DND-41 (cell line): ENCODE data around the gene DST.

Experiments used
- ATAC-seq: fragments of 200-7000 bp; cut with Tn5 transposase; 3 replicates; pipeline ENCODE4 v1.9.1; 2021; ENCODE audit warnings: low read depth; ENCODE audit not compliant: insufficient read depth
- DNase-seq: peaks from one replicate; pipeline ENCODE4 v3.0.0-alpha.2; 2020
- H2AFZ ChIP-seq: 2 replicates; pipeline ENCODE4 v1.6.0; 2012; ENCODE audit warnings: low read depth, low read length
- H3K27ac ChIP-seq: 2 replicates; pipeline ENCODE4 v1.5.1; 2012; ENCODE audit warnings: low read length, inconsistent platforms
- H3K27me3 ChIP-seq: fragments of 200-600 bp; sonication (generic); 2 replicates; pipeline ENCODE4 v1.6.0; 2012; ENCODE audit warnings: low read length, mild to moderate bottlenecking, inconsistent platforms; ENCODE audit not compliant: insufficient read depth, poor library complexity
- H3K36me3 ChIP-seq: 2 replicates; pipeline ENCODE4 v1.5.1; 2012; ENCODE audit warnings: low read length, inconsistent platforms; ENCODE audit not compliant: insufficient read depth
- H3K4me1 ChIP-seq: 2 replicates; pipeline ENCODE4 v1.5.1; 2012; ENCODE audit warnings: mild to moderate bottlenecking, low read length; ENCODE audit not compliant: insufficient read depth
- H3K4me2 ChIP-seq: 2 replicates; pipeline ENCODE4 v1.6.0; 2012; ENCODE audit warnings: mild to moderate bottlenecking, moderate library complexity, low read length, inconsistent platforms; ENCODE audit not compliant: insufficient read depth
- H3K4me3 ChIP-seq, 2 experiments: fragments of 200-600 bp in 1 of 2; shearing (Covaris generic) in 1 of 2; 2 replicates each; pipeline ENCODE4 v1.5.1; 2012 to 2016; ENCODE audit warnings: inconsistent platforms in 2 of 2, low read length in 2 of 2, mild to moderate bottlenecking in 2 of 2, low read depth in 1 of 2, moderate library complexity in 1 of 2
- H3K79me2 ChIP-seq: 2 replicates; pipeline ENCODE4 v1.6.0; 2012; ENCODE audit warnings: low read length, inconsistent platforms; ENCODE audit not compliant: insufficient read depth
- H3K9ac ChIP-seq: 2 replicates; pipeline ENCODE4 v1.6.0; 2012; ENCODE audit warnings: low read depth, mild to moderate bottlenecking, inconsistent platforms, low read length, moderate library complexity
- H3K9me3 ChIP-seq: 2 replicates; pipeline ENCODE4 v1.5.1; 2012; ENCODE audit warnings: low read length, moderate library complexity, mild to moderate bottlenecking, inconsistent platforms; ENCODE audit not compliant: insufficient read depth, severe bottlenecking
- H4K20me1 ChIP-seq: 2 replicates; pipeline ENCODE4 v1.6.0; 2012; ENCODE audit warnings: low read length; ENCODE audit not compliant: insufficient read depth
- EZH2 ChIP-seq: IDR thresholded peaks from 3 replicates; pipeline ENCODE4 v1.6.1; 2012; ENCODE audit warnings: borderline replicate concordance, low read depth, mild to moderate bottlenecking, moderate library complexity, low read length, inconsistent platforms; ENCODE audit not compliant: severe bottlenecking
- TF ChIP-seq, protein P1 (sequence below): IDR thresholded peaks from 2 replicates; pipeline ENCODE4 v1.5.1; 2012; ENCODE audit warnings: borderline replicate concordance, low read length, moderate library complexity, mild to moderate bottlenecking; ENCODE audit not compliant: poor library complexity, severe bottlenecking; ENCODE audit errors: extremely low read depth

Gene DST

DNA sequence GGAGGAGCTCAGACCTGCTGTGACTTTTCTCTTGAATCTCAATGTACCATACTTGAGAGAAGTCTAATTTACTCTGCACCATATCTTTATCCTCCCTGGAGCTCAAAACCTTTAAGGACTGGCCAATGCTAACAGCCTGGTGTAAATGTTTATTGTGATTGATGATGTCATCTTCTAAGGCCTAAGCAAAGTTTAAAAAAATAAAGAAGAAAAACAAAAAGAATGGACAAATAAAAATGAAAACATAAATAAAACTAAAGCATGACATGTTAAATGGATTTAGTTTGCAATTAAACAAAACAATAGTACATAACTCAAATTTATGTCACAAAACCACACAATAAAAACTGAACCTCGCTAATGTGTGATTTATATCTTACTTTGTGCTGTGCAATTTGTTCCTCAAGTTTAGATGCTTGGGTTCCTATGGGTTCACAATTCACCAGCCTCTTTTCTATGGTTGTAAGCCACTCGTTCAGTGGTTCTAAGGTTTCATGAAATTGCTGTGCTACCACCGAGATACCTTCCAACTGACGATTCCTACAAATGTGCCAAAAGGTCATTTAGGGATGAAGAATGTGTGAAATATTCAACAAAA lies 113.0 kb downstream of the DST start:
- H3K9me3 ChIP-seq, result no peaks in the 10 kb centered on the region
- no peaks in the 10 kb centered on the region for H3K4me1 ChIP-seq
- H4K20me1 ChIP-seq, result no peaks in the 10 kb centered on the region
- ATAC-seq (no peak), DNase-seq (no peak)
- H3K36me3 ChIP-seq, result no peaks in the 10 kb centered on the region
- no peak for TF ChIP-seq EZH2
- TF ChIP-seq, protein P1, sequence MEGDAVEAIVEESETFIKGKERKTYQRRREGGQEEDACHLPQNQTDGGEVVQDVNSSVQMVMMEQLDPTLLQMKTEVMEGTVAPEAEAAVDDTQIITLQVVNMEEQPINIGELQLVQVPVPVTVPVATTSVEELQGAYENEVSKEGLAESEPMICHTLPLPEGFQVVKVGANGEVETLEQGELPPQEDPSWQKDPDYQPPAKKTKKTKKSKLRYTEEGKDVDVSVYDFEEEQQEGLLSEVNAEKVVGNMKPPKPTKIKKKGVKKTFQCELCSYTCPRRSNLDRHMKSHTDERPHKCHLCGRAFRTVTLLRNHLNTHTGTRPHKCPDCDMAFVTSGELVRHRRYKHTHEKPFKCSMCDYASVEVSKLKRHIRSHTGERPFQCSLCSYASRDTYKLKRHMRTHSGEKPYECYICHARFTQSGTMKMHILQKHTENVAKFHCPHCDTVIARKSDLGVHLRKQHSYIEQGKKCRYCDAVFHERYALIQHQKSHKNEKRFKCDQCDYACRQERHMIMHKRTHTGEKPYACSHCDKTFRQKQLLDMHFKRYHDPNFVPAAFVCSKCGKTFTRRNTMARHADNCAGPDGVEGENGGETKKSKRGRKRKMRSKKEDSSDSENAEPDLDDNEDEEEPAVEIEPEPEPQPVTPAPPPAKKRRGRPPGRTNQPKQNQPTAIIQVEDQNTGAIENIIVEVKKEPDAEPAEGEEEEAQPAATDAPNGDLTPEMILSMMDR, result no peak
- no peaks in the 10 kb centered on the region for H3K79me2 ChIP-seq
- no peak overlapping the region for H3K27ac ChIP-seq
- H3K4me3 ChIP-seq, result no peak overlapping the region
- no peaks in the 10 kb centered on the region for H3K27me3 ChIP-seq
- H3K9ac ChIP-seq, result no peak overlapping the region
- H3K4me2 ChIP-seq, result no peak overlapping the region
- no peak overlapping the region for H2AFZ ChIP-seq

DNA sequence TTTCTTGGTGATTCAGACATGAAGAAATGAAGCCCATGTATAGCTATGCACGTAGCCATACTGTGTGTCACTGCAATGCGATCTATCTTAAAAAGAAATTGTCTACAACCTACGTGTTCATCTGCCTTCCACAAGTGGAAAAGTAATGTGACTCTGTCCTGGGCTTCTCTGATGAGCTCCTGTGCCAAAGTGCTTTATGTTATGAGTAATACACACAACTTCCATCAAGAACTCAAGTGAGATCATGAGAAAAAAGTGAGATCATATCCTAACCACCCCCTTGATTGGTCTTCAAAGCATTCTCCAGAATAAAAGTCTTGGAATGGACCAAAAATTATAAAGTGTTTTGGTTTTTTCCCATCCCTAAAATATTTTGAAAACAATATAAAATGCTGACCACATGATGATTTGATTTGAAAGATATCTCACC lies 114.3 kb downstream of the DST start:
- Histone ChIP-seq H3K36me3 (no peaks in the 10 kb centered on the region), H3K4me2 (no peak overlapping the region), H3K27ac (no peak overlapping the region), H4K20me1 (no peaks in the 10 kb centered on the region), H3K4me3 (no peak overlapping the region), H3K9ac (no peak overlapping the region), H2AFZ (no peak overlapping the region), H3K9me3 (no peaks in the 10 kb centered on the region), H3K27me3 (no peaks in the 10 kb centered on the region), H3K4me1 (no peaks in the 10 kb centered on the region), H3K79me2 (no peaks in the 10 kb centered on the region)
- DNase-seq (no peak), ATAC-seq (no peak)
- TF ChIP-seq, protein P1, result no peak
- no peak for TF ChIP-seq EZH2

DNA sequence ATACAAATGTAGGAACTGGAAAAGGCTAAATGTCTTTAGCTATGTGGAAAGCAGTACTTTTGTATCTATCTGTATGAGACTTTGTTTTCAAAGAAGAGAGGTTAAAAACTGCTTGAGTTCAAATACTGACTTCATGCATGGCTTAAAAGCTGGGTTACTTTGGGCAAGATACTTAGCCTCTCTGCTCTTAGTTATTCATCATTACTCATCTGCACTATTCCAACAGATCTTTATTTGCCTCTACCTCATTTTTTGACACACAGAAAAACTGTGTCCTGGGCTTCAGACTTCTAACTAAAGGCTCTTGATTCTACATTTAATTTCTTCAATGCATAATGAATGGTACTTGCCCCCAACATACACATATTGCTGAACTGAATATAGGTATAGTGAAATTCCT lies 114.8 kb downstream of the DST start:
- H3K9me3 ChIP-seq, result no peaks in the 10 kb centered on the region
- TF ChIP-seq EZH2, result no peak
- TF ChIP-seq, protein P1, result no peak
- no peak overlapping the region for H3K9ac ChIP-seq
- no peak overlapping the region for H3K4me3 ChIP-seq
- DNase-seq (no peak), ATAC-seq (no peak)
- H3K79me2 ChIP-seq, result no peaks in the 10 kb centered on the region
- H3K36me3 ChIP-seq, result no peaks in the 10 kb centered on the region
- H3K27me3 ChIP-seq, result no peaks in the 10 kb centered on the region
- no peaks in the 10 kb centered on the region for H3K4me1 ChIP-seq
- H4K20me1 ChIP-seq, result no peaks in the 10 kb centered on the region
- no peak overlapping the region for H2AFZ ChIP-seq
- no peak overlapping the region for H3K4me2 ChIP-seq
- H3K27ac ChIP-seq, result no peak overlapping the region
